Activated T-helper 1 cell treated with anti-CD3 and anti-CD28 coated beads, Interleukin-2, amount 50 U/mL, for 16 hours (primary cell): ENCODE results near the gene STAT1.

Source experiments
- DNase-seq, 2 donors: peaks; one replicate each; pipeline ENCODE4 v3.0.0-alpha.2; 2020; ENCODE audit warnings: low read depth in 1 of 2, low spot score in 1 of 2

STAT1 gene

DNA sequence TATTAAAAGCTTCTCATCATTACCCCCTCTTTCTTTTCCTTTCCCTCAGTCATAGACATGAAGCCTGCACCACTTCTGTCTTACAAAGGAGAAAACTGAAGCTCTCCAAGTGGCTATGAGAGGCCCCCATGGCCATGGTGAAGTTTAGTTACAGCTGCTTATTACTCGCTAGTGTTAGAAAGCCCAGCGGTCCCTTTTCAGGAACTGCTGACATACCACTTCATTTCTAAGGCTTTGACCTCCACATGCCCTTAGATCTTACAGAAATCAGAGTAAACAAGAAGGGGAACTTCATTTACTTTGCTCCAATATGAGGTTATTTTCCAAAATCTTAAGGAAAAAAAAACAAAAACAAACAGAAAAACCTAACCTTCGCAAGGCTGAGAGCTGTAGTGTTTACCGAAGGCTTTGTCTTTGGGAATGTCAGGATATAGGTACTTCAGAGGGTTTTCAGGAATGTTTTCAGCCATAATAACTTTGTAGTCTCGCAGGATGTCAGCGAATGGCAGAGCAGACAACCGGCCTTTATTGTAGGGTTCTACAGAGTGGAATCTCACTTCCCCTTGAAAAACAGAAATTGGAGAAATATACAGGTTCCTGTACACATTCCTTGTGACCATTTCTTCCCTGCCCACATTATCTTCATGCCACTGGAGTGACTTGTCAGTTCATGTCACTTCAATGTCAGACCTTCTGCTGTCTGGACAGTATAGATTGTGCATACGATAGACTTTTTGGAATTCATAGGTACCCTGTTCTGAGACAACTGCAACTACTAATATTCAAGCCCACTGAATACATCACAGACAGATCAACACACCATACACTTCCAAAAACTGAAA, 18.8 kb upstream of the STAT1 start:
- DNase-seq = no peak

DNA sequence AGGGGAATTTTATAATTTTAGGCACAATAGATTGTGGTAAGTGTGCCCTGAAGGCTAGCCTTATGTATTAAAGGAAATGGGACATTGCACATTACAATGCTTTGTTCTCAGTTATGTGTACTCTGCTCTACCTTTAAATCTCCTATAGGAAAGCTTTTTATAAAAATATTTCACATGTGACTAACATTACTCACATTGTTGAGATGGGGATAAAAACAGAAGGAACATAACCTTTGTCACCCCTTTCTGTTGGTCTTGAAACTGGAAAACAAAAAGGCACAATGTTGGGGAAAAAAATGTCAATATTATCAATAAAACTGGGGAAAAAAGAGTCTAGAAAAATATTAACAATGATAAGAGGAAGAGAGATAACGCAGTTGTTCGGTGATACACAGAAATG, 17.3 kb upstream of the STAT1 start:
- DNase-seq = no peak

DNA sequence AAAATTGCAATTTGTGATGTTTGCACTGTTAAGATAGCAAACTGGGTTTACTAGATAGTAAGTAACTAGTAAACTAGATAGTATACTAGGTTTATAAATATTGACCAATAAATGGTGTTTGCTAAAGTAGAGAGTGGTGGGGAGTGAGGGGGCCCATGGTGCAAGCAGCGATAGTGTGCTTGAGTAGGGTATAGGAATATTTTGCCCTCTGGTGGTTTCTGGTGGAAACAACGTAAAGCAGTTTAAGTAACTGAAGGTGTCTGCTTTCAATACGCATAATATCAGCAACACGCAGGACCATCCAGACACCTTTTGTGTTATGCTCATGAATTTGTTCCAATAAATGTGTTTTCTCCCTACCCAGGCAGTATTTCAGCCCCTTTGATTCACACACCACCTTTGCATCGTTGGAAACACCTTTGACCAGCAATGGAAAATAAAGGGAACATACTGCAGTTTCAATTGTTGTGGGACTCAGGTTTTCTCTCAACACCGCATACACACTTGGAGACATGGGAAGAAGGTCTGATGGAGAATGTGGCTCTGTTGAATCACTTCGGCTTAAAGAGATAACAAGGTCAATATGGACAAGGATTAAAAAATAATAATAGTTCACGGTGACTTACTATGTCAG, 16.7 kb upstream of the STAT1 start:
- DNase-seq = no peak

DNA sequence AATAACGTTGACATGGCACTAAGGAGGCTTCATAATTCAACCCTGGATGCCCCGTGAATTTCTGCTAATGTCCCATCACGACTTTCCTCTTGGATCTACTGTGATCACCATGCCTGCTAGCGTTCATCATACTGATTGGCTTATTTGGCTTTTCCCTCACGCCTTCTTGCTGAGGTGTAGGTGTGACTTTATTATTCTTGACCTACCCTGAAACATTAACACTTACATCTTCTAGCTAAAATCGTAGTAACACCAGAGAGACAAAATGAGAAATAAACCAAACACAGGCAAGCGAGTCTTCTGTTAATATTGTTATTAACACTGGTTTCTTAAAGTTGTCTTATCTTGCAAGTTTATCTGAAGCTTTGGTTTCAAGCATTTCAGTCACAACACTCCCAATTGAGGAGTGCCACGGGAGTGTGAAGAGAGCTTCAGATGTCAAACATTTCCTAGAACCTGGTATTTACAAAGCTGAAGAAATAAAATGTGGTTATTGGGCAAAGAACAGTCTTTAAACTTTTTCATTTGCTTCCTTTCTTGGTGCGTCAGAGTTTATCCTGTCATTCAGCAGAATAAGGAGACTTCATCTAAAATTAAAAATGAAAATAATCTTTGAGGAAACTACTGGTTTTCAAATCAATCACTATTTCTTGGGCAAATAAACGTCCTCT, 15.4 kb upstream of the STAT1 start:
- DNase-seq = no peak

DNA sequence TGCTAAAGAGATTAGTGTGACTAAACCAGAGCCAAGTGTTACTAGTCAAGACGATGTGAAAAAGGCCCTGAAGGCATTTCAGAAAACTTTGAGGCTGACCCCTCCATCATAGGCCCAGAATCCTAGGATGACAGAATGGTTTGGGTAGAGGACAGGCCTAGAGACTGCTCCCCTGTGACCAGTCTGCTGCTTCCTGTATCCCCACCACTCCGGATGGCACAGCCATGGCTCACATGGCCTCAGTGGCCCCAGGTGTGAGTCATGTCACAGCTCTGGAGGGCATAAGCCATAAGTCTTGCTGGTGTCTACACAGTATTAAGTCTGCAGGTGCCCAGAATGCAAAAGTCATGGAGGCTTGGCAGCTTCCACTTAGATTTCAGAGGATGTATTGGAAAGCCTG, 12.4 kb upstream of the STAT1 start:
- DNase-seq = no peak

DNA sequence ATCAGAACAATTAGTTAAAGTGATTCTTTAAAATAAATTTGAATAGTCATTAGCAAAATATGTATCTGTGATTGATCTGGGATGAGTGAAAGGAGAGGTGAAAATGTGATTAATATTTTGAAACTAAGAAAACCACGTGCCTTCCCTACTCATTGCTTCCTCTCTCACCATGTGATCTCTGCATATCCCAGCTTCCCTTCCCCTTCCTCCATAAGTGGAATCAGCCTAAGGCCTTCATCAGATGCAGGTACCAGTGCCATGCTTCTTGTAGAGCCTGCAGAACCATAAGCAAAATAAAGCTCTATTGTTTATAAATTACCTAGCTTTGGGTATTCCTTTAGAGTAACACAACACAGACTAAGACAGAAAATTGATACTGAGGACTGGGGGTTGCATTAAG, 11.2 kb upstream of the STAT1 start:
- no peak for DNase-seq

DNA sequence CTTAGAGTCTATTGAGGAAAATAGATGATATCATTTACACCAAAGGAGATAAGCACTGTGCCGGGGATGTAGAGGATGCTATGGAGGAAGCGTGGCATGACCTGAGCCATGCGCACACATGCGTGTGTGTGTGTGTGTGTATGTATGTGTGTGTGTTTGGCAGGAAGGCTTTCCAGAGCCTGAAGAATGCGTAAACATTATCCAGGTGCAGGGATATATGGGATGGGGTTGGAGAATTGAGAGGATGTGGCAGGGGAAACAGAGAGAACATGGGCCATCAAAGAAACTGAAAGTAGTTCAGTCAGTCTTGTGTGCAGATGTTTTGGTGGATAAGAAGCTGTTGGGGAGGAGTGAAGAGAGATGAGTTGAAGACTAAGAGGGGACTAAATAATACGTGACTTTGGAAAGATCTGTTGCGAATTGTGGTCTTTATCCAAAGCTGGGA, 9.3 kb upstream of the STAT1 start:
- DNase-seq = no peak

DNA sequence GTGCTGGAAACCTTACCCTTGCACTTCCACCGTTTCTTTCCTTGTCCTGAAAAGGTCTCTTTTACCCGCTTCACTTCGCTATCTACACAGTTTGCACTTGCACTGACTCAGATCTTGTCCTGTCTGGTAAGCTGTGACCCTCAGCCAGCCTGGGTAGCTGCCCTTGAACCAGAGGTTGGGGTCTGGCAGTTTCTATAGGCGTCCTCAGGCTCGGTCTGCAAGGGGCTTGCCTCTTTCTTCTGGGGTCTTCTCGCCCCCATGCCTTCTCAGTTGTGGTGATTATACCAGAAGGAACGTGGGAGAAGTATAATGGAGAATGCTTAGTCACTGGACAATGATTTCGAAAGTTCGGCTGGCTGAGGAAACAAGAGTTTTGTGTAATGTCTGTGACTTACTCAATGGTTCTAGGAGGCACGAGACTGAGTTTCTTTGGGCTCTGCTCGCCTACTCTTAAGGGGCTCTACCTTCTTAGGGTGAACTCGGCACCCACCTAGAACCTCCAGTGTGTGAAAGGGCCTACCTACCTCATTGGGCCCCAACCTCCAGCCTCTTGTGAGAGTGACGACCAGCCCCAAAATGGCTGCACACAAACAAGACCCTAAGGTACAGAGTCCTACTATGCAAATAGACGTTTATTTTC, 6.9 kb upstream of the STAT1 start:
- DNase-seq = no peak

DNA sequence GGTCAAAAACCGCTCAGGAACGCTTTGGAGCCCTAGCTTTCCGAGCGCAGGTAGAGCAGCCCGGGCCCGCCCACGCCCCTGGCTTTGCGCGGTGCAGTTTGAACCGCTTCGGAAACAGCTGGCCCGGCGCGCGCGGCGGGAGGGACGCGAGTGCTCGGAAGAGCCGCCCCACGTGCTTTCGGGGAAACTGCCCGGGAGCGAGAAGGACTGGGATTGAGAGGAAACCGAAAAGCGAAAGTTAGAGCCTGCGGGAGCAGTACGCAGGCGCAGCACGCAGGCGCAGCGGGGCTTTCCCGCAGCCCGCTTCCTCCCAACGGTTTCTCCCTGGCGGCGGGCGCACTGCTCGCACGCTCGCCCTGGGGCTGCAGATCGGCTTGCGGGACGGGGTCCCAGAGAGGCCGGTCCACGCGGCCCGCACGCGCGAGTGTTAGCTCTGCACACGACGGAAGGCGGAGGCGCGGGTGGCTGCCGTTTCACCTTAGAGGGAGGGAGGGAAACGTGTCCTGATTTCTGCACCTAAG, 6.3 kb upstream of the STAT1 start:
- peak; percentile 78 to 92 for DNase-seq

DNA sequence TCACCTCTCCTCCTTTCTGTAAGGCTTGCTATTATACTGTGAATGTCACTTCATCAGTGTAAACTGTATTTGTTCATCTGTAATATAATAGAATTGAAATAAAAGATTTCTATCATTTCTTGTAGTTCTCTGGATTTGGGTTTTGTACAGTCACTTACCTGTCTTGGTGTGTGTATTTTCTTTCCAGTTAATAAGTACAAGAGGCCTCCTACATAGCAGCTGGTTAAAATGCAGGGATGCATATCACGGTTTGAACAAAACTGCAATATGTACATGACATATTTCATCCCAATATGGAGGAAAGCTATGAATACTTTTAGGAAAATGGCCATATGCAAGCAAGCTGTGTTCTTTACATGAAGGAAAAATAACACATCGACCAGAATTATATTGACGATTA, 5.4 kb upstream of the STAT1 start:
- DNase-seq = no peak

DNA sequence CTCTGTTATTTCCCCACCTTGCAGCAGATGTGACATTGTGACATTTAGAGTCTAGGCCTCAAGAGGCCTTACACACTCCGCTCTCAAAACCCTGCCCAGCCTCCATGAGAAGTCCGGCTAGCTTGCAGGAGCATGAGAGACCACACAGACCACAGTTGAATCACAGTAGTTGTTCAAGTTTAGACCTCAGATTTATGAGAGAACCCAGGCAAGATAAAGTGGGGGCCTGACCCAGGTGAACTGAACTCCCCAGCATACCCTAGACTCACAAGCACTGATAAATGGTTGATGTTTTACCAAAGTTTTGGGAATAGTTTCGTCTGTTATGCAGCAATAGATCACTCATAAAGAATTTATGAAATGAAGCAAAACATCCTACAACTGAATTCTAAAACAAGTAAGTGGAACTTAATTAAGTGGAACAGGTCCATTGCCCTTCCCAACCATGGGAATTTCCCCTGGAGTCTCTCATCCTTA, 4.7 kb upstream of the STAT1 start:
- DNase-seq = no peak

DNA sequence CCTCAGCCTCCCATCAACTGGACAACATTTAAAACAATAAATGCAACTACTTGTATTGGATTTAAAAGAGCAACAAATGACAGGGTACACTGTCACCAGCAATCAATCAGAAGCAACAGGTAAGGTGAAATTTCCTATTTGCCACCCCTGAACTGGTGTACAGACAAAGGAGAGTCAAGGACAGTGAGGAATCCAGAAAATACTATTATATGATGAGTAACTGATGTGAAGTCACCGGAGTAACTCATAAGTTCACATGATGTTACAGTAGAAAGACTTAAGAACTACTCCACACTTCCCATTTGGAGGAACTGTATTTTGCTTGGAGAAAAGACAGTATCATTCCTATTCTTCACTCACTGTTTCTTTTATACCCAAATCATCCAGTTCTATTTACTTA, 4.1 kb upstream of the STAT1 start:
- no peak for DNase-seq

DNA sequence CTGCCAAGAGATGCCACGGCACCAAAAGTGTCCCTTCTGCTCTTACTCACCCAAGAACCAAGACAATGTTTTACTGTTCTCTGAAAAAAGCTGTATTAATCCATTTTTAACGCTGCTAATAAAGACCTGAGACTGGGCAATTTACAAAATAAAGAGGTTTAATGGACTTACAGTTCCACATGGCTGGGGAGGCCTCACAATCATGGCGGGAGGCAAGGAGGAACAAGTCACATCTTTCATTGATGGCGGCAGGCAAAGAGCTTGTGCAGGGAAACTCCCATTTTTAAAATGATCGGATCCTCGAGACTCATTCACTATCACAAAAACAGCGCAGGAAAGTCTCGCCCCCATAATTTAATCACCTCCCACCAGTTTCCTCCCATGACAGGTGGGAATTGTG, 1.9 kb upstream of the STAT1 start:
- no peak for DNase-seq

DNA sequence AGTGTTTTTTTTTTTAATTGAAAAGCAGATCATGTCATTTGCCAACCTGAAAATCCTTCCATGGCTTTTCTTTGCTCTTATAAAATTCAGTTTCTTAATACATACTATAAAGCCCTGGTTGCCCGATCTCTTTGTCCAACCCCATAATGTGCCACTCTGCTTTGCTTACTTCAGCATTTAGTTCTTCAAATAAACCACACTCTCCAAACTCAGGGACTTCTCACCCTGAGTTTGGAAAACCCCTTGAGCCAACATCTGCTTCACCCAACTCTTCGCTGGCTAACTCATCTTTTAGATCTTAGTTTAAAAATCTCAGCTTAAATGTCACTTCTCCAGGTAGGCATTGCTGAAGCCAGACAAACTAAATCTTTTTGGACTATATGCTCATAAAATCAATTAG, 1.3 kb upstream of the STAT1 start:
- DNase-seq = no peak

DNA sequence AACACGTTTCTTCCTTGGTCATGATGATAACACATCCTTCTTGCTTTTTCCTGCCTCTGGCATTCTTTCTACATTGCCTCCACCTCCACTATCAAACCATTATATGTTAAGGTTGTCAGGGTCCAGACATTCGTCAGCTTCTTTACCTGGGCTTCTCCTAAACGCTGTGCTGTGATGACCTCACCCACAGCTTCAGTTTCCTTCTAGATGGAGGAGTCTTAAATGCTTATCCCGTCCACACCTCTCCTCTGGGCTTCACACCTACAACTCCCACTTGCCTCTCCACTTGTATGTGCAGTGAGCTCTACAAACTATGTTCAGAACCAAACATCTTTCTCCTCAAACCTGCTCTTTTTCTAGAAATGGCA, 666 bp upstream of the STAT1 start:
- no peak for DNase-seq

DNA sequence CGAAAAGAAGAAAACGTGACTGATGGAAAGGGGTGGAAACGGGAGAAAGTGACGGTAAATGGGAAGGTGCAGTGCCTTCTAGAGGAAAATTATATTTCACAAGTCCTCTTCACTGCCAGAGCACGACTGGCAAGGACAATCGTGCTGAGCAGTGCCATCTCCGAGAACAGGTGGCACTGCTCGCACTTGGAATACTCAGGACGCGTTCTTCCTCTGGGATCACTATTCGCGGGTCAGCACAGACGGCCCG, 364 bp downstream of the STAT1 start:
- DNase-seq = no peak

DNA sequence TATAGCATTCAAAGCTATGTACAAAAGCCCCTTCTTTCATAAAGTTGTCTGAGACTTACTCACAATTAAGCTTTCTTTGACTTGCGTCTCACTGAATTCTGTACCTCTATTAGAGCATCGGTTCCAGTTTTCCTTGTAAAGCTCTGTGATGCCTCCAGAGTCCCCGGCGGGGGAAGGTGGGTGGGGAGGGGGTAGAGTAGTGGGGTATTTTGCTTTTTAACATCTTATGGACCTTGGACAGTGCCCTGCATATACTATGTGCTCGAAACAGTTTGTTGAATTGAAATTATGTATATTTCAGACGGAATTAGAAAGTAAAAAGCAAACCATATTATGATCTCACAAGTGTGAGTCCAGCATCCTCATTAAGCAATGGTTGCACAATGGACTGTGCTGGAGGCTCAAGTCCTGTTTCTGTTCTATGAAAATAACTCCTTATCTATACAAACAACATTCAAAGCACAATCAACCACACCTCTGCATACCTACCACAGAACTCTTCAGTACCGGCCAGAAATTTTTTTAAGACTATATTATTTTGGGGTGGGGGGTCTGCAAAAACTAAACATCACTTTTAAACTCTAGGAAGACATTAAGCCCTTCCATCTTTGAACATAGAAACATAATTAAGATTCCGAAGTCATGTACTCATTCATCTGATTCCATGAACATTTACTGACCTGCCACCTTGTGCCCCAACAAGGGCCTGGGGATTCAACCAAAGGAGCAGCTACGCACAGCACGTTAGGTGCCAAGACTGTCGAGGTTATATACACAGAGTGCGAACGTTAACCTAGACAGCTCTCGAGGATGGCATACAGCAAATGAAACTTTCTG, 908 bp downstream of the STAT1 start:
- no peak for DNase-seq

DNA sequence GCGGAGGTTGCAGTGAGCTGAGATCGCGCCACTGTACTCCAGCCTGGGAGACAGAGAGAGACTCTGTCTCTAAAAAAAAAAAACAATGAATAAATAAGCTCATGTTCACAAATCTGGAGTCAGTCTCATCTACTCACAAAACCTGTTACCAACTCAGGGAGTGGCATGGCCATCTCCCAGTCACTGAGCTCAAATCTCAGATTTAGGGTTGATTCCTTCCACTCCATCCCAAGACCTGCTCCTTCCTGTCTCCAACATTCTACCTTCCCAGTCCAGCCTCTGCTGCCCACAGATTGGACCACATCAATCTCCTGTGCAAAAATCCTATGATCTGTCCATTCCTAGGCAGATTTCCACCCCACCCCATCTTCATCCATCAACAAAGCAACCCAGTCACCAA, 1.6 kb downstream of the STAT1 start:
- DNase-seq = no peak

DNA sequence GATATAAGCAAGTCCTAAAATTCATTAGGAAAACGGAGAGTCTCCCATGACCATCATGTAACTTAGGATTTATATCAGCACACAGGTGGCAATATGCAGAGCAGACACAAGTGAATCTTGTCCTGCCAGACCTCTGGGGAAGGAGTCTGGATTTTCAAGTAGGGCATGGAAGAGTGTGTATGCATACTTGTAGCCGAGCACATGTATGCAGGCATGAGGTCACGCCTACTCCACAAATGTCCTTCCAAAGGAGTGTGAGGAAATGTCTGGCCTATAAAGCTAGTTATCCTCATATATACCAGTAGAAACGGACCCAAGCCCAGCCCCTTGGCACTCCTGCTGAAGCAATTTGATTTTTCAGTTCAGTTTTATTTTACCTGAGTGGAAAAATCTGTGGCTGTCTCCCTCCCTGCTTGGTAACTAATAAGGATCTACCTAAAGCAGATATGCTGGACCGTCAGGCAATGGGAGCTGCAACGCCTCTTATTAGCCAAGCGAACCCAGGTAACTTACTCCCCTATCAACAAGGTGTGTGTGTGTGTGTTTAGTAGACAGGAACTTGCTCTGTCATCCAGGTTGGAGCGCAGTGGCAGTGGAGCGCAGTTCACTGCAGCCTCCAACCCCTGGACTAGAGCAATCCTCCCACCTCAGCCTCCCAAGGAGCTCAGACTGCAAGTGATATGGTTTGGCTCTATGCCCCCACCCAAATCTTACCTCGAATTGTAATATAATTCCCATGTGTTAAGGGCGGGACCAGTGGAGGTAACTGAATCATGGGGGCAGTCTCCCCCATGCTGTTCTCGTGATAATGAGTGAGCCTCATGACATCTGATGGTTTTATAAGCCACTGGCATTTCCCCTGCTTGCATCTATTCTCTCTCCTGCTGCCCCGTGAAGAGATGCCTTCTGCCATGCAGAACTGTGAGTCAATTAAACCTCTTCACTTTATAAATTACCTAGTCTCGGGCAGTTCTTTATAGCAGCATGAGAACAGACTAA, 2.8 kb downstream of the STAT1 start:
- DNase-seq = no peak
